Vagina (tissue), 2 donors: ENCODE results near the gene PPP2R2D.

Experiments used
- POLR2A ChIP-seq, 2 donors: fragments of 450-650 bp; IDR thresholded peaks; one replicate each; pipeline ENCODE4 v1.6.1; 2017; ENCODE audit warnings: antibody characterized with exemption in 2 of 2, mild to moderate bottlenecking in 2 of 2, moderate library complexity in 2 of 2
- POLR2AphosphoS5 ChIP-seq, 2 donors: sonication (generic); formaldehyde crosslinking; IDR thresholded peaks; one replicate each; pipeline ENCODE4 v1.9.0; 2017; ENCODE audit warnings: antibody characterized with exemption in 2 of 2, mild to moderate bottlenecking in 2 of 2, low read depth in 1 of 2; ENCODE audit not compliant: insufficient read depth in 1 of 2
- TF ChIP-seq, protein P1 (sequence below), 3 experiments: fragments of 450-650 bp in 2 of 3; fragments of 200-600 bp in 1 of 3; sonication (generic) in 1 of 3; IDR thresholded peaks; one replicate each; pipeline ENCODE4 v1.5.1; 2017 to 2019; ENCODE audit warnings: antibody characterized with exemption in 3 of 3, mild to moderate bottlenecking in 2 of 3, moderate library complexity in 2 of 3

DNA sequence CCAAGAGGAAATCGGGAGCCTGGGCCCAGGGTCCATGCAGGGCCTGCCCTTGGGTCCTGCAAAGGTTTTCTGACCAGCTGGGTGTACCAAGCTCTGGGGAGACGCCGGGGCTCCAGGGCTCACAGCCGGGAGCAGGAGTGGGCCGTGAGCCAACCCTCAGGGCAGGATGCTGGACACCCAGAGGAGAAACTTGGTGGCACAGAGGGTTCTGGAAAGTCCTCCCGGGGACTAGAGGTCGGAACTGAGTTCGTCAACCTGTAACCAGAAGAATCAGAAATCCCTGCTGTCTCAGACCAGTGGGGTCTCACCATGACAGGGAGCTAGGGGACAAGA lies 29.2 kb upstream of the PPP2R2D start:
- TF ChIP-seq, protein P1, sequence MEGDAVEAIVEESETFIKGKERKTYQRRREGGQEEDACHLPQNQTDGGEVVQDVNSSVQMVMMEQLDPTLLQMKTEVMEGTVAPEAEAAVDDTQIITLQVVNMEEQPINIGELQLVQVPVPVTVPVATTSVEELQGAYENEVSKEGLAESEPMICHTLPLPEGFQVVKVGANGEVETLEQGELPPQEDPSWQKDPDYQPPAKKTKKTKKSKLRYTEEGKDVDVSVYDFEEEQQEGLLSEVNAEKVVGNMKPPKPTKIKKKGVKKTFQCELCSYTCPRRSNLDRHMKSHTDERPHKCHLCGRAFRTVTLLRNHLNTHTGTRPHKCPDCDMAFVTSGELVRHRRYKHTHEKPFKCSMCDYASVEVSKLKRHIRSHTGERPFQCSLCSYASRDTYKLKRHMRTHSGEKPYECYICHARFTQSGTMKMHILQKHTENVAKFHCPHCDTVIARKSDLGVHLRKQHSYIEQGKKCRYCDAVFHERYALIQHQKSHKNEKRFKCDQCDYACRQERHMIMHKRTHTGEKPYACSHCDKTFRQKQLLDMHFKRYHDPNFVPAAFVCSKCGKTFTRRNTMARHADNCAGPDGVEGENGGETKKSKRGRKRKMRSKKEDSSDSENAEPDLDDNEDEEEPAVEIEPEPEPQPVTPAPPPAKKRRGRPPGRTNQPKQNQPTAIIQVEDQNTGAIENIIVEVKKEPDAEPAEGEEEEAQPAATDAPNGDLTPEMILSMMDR (IDR thresholded peaks at IDR 0.05): no peak
- TF ChIP-seq POLR2A (IDR thresholded peaks at IDR 0.05): no peak
- no peak for TF ChIP-seq POLR2AphosphoS5 (IDR thresholded peaks at IDR 0.05; ENCODE audit: insufficient read depth in 1 of 2, low read depth in 1 of 2)
